ENCODE results near the gene RNF166.
A peak's percentile ranks its signal among the peaks of the same experiment; 100 is the strongest.

RNF166 gene

GRCh38 chr16:88743693-88744576 lies 37.7 kb upstream of the RNF166 start:
- H3K4me3 ChIP-seq (ENCODE audit: low read depth, low read length), result no peak overlapping the region
- TF ChIP-seq CTCF (IDR thresholded peaks at IDR 0.05; ENCODE audit: borderline replicate concordance, insufficient read depth, low read depth, low read length), result peak; percentile 92

DNA sequence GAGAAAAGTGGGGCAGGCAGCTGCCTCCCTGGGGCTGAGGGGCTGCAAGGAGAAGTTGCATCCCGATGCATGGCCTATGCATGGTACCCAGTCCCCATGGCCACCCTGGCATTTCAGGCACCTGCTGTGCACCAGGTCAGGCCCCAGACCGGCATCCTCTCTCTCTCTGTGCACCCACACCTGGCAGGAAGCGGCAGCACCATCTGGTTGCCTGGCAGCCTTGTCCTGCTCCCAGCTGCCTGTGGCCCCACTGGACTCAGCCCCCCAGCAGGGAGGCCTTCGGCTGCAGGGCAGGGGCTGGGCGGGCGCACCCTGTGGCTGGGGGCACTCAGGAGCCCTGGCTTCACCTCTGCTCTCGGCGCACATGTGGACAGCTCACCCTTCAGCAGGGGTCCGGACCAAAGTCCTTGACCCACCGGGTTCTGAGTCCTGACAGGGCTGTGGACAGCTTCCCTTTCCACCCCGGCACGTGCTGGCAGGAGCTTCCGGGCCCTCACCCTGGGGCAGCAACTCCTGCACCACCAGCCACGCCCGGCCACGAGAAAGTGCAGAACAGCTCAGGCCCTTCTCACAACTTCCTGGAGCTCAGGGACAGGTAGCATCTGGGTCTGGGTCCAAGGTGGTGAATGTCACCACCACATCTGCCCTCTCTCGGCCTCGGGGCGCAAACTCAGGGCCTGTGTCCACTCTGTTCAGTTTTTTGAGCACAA lies 36.8 kb upstream of the RNF166 start:
- H3K4me3 ChIP-seq (ENCODE audit: low read depth, low read length), result no peak overlapping the region
- TF ChIP-seq CTCF (IDR thresholded peaks at IDR 0.05; ENCODE audit: borderline replicate concordance, insufficient read depth, low read depth, low read length), result no peak

GRCh38 chr16:88741368-88741767 lies 35.2 kb upstream of the RNF166 start:
- H3K4me3 ChIP-seq (ENCODE audit: low read depth, low read length), result no peak overlapping the region
- no peak for TF ChIP-seq CTCF (IDR thresholded peaks at IDR 0.05; ENCODE audit: borderline replicate concordance, insufficient read depth, low read depth, low read length)

DNA sequence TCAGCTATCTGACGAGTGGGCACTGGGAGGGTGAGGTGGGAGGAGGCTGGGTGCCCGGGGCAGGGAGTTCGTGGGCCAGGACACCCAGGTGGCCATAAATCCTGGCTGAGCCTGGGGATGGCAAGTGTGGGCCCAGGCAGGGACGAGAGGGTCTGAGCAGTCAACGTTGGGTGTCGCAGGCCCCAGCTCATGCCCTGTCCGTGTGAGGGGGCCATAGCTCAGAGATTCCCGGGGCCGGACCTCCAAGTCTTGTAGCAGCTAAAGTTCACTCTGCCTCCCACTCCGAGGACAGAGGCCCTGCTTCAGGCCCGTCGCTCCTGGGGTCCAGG lies 34.5 kb upstream of the RNF166 start:
- no peak for TF ChIP-seq CTCF (IDR thresholded peaks at IDR 0.05; ENCODE audit: borderline replicate concordance, insufficient read depth, low read depth, low read length)
- no peak overlapping the region for H3K4me3 ChIP-seq (ENCODE audit: low read depth, low read length)

- TF ChIP-seq CTCF (IDR thresholded peaks at IDR 0.05; ENCODE audit: borderline replicate concordance, insufficient read depth, low read depth, low read length), result no peak
Observed at GRCh38 chr16:88739977-88740726, 33.9 kb upstream of the RNF166 start.

GRCh38 chr16:88739139-88739976 lies 33.1 kb upstream of the RNF166 start:
- TF ChIP-seq CTCF (IDR thresholded peaks at IDR 0.05; ENCODE audit: borderline replicate concordance, insufficient read depth, low read depth, low read length), result no peak

More at GRCh38 chr16:88739977-88740726, 33.9 kb upstream of the RNF166 start:
- no peak overlapping the region for H3K4me3 ChIP-seq (ENCODE audit: low read depth, low read length)

More at GRCh38 chr16:88739139-88739976, 33.1 kb upstream of the RNF166 start:
- H3K4me3 ChIP-seq (ENCODE audit: low read depth, low read length), result no peak overlapping the region

All from GM12875 (cell line).